Sigmoid colon (tissue), 7 donors: ENCODE results near the gene PHF20. TPM values are rescaled to one million over a fixed set of nuclear protein-coding genes. Genes with fewer than 3 reads are reported as not detected.
"Not testable (repeated sequence)": the region's sequence is repeated elsewhere in the genome, so short reads cannot be mapped to it uniquely, and the experiment has no call there.

Experiments used
- DNase-seq: peaks from one replicate; pipeline ENCODE4 v3.0.0-alpha.2; 2019
- H3K27ac ChIP-seq, 4 donors: fragments of 200-600 bp; sonication (generic); one replicate each; pipeline ENCODE4 v1.5.1; 2016 to 2019; ENCODE audit warnings: mild to moderate bottlenecking in 1 of 4
- H3K27me3 ChIP-seq, 3 donors: fragments of 200-600 bp; sonication (generic); one replicate each; pipeline ENCODE4 v1.5.1; 2019; ENCODE audit warnings: mild to moderate bottlenecking in 1 of 3
- H3K36me3 ChIP-seq, 4 donors: fragments of 200-600 bp; sonication (generic); one replicate each; pipeline ENCODE4 v1.5.1; 2016 to 2019
- H3K4me1 ChIP-seq, 4 donors: fragments of 200-600 bp; sonication (generic); one replicate each; pipeline ENCODE4 v1.5.1; 2017 to 2019
- H3K4me3 ChIP-seq, 4 donors: fragments of 200-600 bp; sonication (generic); one replicate each; pipeline ENCODE4 v1.5.1; 2017 to 2019; ENCODE audit warnings: mild to moderate bottlenecking in 2 of 4, moderate library complexity in 1 of 4
- H3K9me3 ChIP-seq, 4 donors: fragments of 200-600 bp in 3 of 4; sonication (generic) in 3 of 4; one replicate each; pipeline versions ENCODE4 v1.5.1 to v1.6.1; 2013 to 2019
- CTCF ChIP-seq, 4 experiments: fragments of 450-650 bp in 3 of 4; fragments of 200-600 bp in 1 of 4; IDR thresholded peaks; one replicate each; pipeline ENCODE4 v1.5.1; 2016 to 2019; ENCODE audit warnings: antibody characterized with exemption in 4 of 4, mild to moderate bottlenecking in 3 of 4, moderate library complexity in 2 of 4
- EP300 ChIP-seq, 4 donors: sonication (generic); formaldehyde crosslinking; IDR thresholded peaks; one replicate each; pipeline ENCODE4 v1.6.1; 2017; ENCODE audit warnings: antibody characterized with exemption in 4 of 4
- POLR2A ChIP-seq, 2 donors: fragments of 450-650 bp; IDR thresholded peaks; one replicate each; pipeline ENCODE4 v1.6.1; 2016; ENCODE audit warnings: antibody characterized with exemption in 2 of 2, mild to moderate bottlenecking in 2 of 2, moderate library complexity in 2 of 2
- POLR2AphosphoS5 ChIP-seq, 4 donors: sonication (generic); formaldehyde crosslinking; IDR thresholded peaks; one replicate each; pipeline ENCODE4 v1.6.1; 2017; ENCODE audit warnings: antibody characterized with exemption in 4 of 4
- WGBS, 2 donors: extraction: QIAGEN DNeasy Blood & Tissue Kit; methylation state at CpG; one replicate each; pipeline ENCODE4 v1.1.7; 2013; 5-methylcytosine and 5-hydroxymethylcytosine counted together
- intact Hi-C: fragments of 100-400 bp; cut with DNase I; formaldehyde crosslinking; loops from one replicate; pipeline ENCODE4 v1.15.1; 2023
- polyA plus RNA-seq, 3 donors: library from polyadenylated mRNA; stranded (reverse); fragments of 200-250 nt; gene quantifications; one replicate each; pipeline ENCODE4 v1.2.3, GENCODE V29; 2013
- total RNA-seq, 4 donors: library from RNA; depleted of rRNA; stranded (reverse); fragments of >200 nt; gene quantifications; one replicate each; pipeline ENCODE4 v1.1.0, GENCODE V29; 2016
- donor health status: healthy with polysubstance abuse.
- donor health status: Bipolar disorder and iron deficiency.
- donor health status: healthy.

The PHF20 gene
- total and polyA plus RNA-seq, 7 donors = 10.8 to 49.7 (median 41.0) TPM

- H3K27ac ChIP-seq = peak overlapping the region; percentile 93 to 97 (median 94)
- H3K4me3 ChIP-seq = peak overlapping the region; percentile 62 to 84 (median 73)
- no peaks in the 10 kb centered on the region for H3K27me3 ChIP-seq
- peaks cover 0 to 62% (median 42%) of the 10 kb centered on the region in 4 donors for H3K4me1 ChIP-seq
- H3K36me3 ChIP-seq = peaks cover 0 to 8% (median 0%) of the 10 kb centered on the region in 4 donors
- intact Hi-C loops = loop anchor here (1.0 to 5.0 kb wide), 3 partner anchors 30 to 154 kb away; partner anchors contain the start of gene RBM39
- TF ChIP-seq POLR2A (IDR thresholded peaks at IDR 0.05) = no peak
- TF ChIP-seq POLR2AphosphoS5 (IDR thresholded peaks at IDR 0.05) = no peak
- TF ChIP-seq CTCF (IDR thresholded peaks at IDR 0.05) = no peak
- no peak for TF ChIP-seq EP300 (IDR thresholded peaks at IDR 0.05)
- DNase-seq = no peak
- WGBS, 2 donors = 5 to 8% methylated on average over 8 of the region's 8 CpGs
- no peaks in the 10 kb centered on the region for H3K9me3 ChIP-seq
Measured at GRCh38 chr20:35772563-35773058, 796 bp downstream of the PHF20 start.

- Histone ChIP-seq H3K4me1 (peaks cover 0 to 62% (median 42%) of the 10 kb centered on the region in 4 donors), H3K4me3 (peak overlapping the region in 3 of 4 donors; percentile 70 to 84 (median 76)), H3K36me3 (peaks cover 0 to 8% (median 0%) of the 10 kb centered on the region in 4 donors), H3K27ac (peak overlapping the region; percentile 93 to 97 (median 94)), H3K27me3 (no peaks in the 10 kb centered on the region), H3K9me3 (no peaks in the 10 kb centered on the region)
- 25 to 40% methylated on average over 8 of the region's 8 CpGs for WGBS, 2 donors
- no peak for TF ChIP-seq CTCF (IDR thresholded peaks at IDR 0.05)
- no peak for TF ChIP-seq POLR2A (IDR thresholded peaks at IDR 0.05)
- TF ChIP-seq EP300 (IDR thresholded peaks at IDR 0.05) = no peak
- TF ChIP-seq POLR2AphosphoS5 (IDR thresholded peaks at IDR 0.05) = peak in 3 of 4 donors; percentile 9 to 60 (median 44)
- peak; percentile 66 for DNase-seq
- intact Hi-C loops = loop anchor here (2.0 to 5.0 kb wide), 2 partner anchors 109 to 154 kb away; no protein-coding TSS in a partner anchor
Measured at GRCh38 chr20:35773154-35773751, 1.4 kb downstream of the PHF20 start.

GRCh38 chr20:35774391-35774790 lies 2.6 kb downstream of the PHF20 start:
- Histone ChIP-seq H3K36me3 (peaks cover 0 to 13% (median 0%) of the 10 kb centered on the region in 4 donors), H3K27ac (peak overlapping the region in 1 of 4 donors; percentile 93), H3K4me1 (peaks cover 0 to 53% (median 41%) of the 10 kb centered on the region in 4 donors), H3K9me3 (no peaks in the 10 kb centered on the region), H3K27me3 (no peaks in the 10 kb centered on the region), H3K4me3 (no peak overlapping the region)
- intact Hi-C loops = loop anchor here (5.0 kb wide), 1 partner anchor 108 kb away; no protein-coding TSS in a partner anchor
- TF ChIP-seq CTCF (IDR thresholded peaks at IDR 0.05) (no peak), POLR2AphosphoS5 (IDR thresholded peaks at IDR 0.05) (no peak), POLR2A (IDR thresholded peaks at IDR 0.05) (no peak), EP300 (IDR thresholded peaks at IDR 0.05) (no peak)
- WGBS, 2 donors = 92% methylated on average over 1 of the region's 1 CpG
- DNase-seq = no peak

DNA sequence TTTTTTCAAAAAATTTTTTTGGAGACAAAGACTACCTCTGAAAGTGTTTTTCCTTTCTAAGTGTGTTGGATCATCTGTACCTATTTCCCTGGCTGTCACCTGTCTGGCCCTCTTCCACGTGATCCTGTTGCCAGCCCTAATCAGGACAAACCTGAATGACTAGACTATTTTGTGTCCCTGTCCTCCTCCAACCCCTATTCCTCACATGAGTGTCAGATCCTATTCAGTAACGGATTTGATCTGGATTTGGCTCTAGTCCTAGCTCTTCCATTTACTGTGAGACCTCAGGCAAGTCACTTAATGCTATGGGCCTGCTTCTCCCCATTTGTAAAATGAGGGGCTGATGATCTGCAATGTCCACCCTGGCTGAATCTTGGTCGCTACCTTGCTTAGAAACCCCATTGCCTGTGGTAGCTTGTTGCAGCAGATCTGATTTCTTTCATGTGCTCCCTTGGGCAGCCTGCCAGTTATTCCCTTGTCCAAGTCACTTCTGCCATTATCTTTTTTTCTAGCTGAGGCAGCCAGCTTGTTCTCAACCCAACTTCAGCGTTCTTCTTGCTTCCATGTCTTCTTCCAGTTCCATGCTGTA lies 4.8 kb downstream of the PHF20 start:
- 30 to 64% methylated on average over 4 of the region's 4 CpGs for WGBS, 2 donors
- H3K27ac ChIP-seq = peak overlapping the region in 3 of 4 donors; percentile 20 to 49 (median 47)
- intact Hi-C loops = no loop called here
- H3K4me3 ChIP-seq = no peak overlapping the region
- peaks cover 0 to 23% (median 0%) of the 10 kb centered on the region in 4 donors for H3K36me3 ChIP-seq
- TF ChIP-seq EP300 (IDR thresholded peaks at IDR 0.05) (no peak), CTCF (IDR thresholded peaks at IDR 0.05) (no peak), POLR2A (IDR thresholded peaks at IDR 0.05) (no peak), POLR2AphosphoS5 (IDR thresholded peaks at IDR 0.05) (no peak)
- no peaks in the 10 kb centered on the region for H3K9me3 ChIP-seq
- peaks cover 0 to 35% (median 31%) of the 10 kb centered on the region in 4 donors for H3K4me1 ChIP-seq
- H3K27me3 ChIP-seq = no peaks in the 10 kb centered on the region
- DNase-seq = peak; percentile 88

- H3K4me1 ChIP-seq, H3K4me3 ChIP-seq, H3K27me3 ChIP-seq, intact Hi-C loops, DNase-seq, H3K9me3 ChIP-seq, H3K27ac ChIP-seq: not testable (repeated sequence)
- H3K36me3 ChIP-seq = peaks cover 0 to 39% (median 0%) of the 10 kb centered on the region in 4 donors
- WGBS, 2 donors = 91 to 95% methylated on average over 12 of the region's 12 CpGs
Measured at GRCh38 chr20:35783811-35784210, 12.0 kb downstream of the PHF20 start.

- 97% methylated on average over 4 of the region's 4 CpGs for WGBS, 2 donors
Measured at GRCh38 chr20:35785541-35785940, 13.7 kb downstream of the PHF20 start.

More at GRCh38 chr20:35785541-35785940, 13.7 kb downstream of the PHF20 start:
- H3K27me3 ChIP-seq, H3K4me1 ChIP-seq, H3K4me3 ChIP-seq, intact Hi-C loops, DNase-seq, H3K27ac ChIP-seq, H3K9me3 ChIP-seq: not testable (repeated sequence)
- peaks cover 0 to 24% (median 0%) of the 10 kb centered on the region in 4 donors for H3K36me3 ChIP-seq
